Psoas muscle (tissue), 8 donors: ENCODE results near the gene GRM7. TPM values are rescaled to one million over a fixed set of nuclear protein-coding genes. Genes with fewer than 3 reads are reported as not detected.

ENCODE experiments used
- ATAC-seq, 4 donors: fragments of 200-7000 bp; cut with Tn5 transposase; one replicate each; pipeline ENCODE4 v1.9.1; 2020; ENCODE audit warnings: moderate library complexity in 3 of 4, mild to moderate bottlenecking in 2 of 4
- DNase-seq, 2 donors: peaks; one replicate each; pipeline ENCODE4 v3.0.0-alpha.2; 2020
- H3K27ac ChIP-seq: fragments of 200-600 bp; one replicate; pipeline ENCODE4 v1.8.0; 2022
- H3K27me3 ChIP-seq, 3 donors: fragments of 200-600 bp in 1 of 3; one replicate each; pipeline versions ENCODE4 v1.6.1 to v1.8.0; 2013 to 2022; ENCODE audit warnings: low read length in 2 of 3, mild to moderate bottlenecking in 2 of 3, moderate library complexity in 1 of 3; ENCODE audit not compliant: insufficient read depth in 3 of 3
- H3K36me3 ChIP-seq, 2 donors: fragments of 200-600 bp in 1 of 2; one replicate each; pipeline versions ENCODE4 v1.6.1 to v1.8.0; 2013 to 2022; ENCODE audit warnings: low read depth in 1 of 2, mild to moderate bottlenecking in 1 of 2, moderate library complexity in 1 of 2; ENCODE audit not compliant: insufficient read depth in 1 of 2
- H3K4me1 ChIP-seq: fragments of 200-600 bp; one replicate; pipeline ENCODE4 v1.8.0; 2022
- H3K4me3 ChIP-seq: fragments of 200-600 bp; one replicate; pipeline ENCODE4 v1.8.0; 2022; ENCODE audit warnings: mild to moderate bottlenecking
- H3K9me3 ChIP-seq: fragments of 200-600 bp; one replicate; pipeline ENCODE4 v1.8.0; 2022
- WGBS, 3 donors: extraction: QIAGEN DNeasy Blood & Tissue Kit; methylation state at CpG; one replicate each; pipeline versions ENCODE4 v1.1.6 to v1.1.7; 2013; 5-methylcytosine and 5-hydroxymethylcytosine counted together
- intact Hi-C, 2 donors: fragments of 100-400 bp; cut with DNase I; formaldehyde crosslinking; loops; one replicate each; pipeline versions ENCODE4 v1.11.0 to v1.14.2; 2022
- polyA plus RNA-seq, 3 donors: library from polyadenylated mRNA; stranded (reverse); fragments of 200-250 nt; gene quantifications; one replicate each; pipeline ENCODE4 v1.2.3, GENCODE V29; 2013
- total RNA-seq, 4 donors: library from RNA; stranded (reverse); fragmentation: NEBNext Ultra II Directional in 2 of 4; extraction: Animal tissue kit (Norgen Biotek cat#: 25700) in 2 of 4; gene quantifications; one replicate each; pipeline versions ENCODE4 v1.2.1 to v1.2.4, GENCODE V29; 2021 to 2023
- TF ChIP-seq, protein P1 (sequence below): fragments of 200-600 bp; IDR thresholded peaks from one replicate; pipeline ENCODE4 v1.8.0; 2022; ENCODE audit warnings: antibody characterized with exemption
- donor health status: healthy with polysubstance abuse.
- donor health status: DM: no; HTN: no; CAD: no; lungs with moderate emphysema.
- donor health status: Bipolar disorder and iron deficiency.
- donor health status: healthy.
- donor health status: DM: yes; HTN: yes; CAD: no.
- donor health status: DM: no; HTN: no; CAD: no.
- donor health status: DM: no; HTN: no; CAD: no.
- donor health status: DM: yes; HTN: yes; CAD: no.

GRM7 gene
- total and polyA plus RNA-seq, 7 donors, result 0.01 TPM; not detected in 6

DNA sequence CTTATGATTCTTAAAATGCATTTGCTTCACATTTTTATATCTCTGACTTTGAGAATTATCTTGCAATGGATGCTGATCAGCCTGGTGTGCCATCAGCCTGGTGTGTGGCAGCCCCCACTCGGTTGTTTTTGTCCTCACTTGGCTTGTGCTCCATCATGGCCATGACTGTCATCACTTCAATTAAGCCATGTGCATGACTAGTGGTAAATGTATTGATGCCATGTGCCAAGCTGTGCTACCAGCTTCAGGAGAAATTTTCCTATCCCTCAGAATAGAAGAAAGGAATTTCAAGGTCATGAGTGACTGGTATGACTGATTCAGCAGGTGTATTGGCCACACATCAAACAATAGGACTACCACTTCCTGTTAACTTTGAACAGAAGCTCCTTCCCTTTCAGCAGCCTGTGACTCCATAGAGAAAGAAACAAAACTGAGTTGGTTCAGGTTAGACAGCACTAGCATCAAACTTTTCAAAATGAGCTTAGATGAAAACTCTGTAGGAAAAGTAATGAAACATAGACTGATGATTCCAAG is 251.7 kb downstream of the GRM7 start:
- H3K4me3 ChIP-seq, result no peak overlapping the region
- ATAC-seq (peak in 1 of 4 donors; percentile 92), DNase-seq (no peak)
- H3K4me1 ChIP-seq, result no peaks in the 10 kb centered on the region
- peaks cover 0 to 4% (median 0%) of the 10 kb centered on the region in 3 donors for H3K27me3 ChIP-seq
- no peak overlapping the region for H3K27ac ChIP-seq
- TF ChIP-seq, protein P1, sequence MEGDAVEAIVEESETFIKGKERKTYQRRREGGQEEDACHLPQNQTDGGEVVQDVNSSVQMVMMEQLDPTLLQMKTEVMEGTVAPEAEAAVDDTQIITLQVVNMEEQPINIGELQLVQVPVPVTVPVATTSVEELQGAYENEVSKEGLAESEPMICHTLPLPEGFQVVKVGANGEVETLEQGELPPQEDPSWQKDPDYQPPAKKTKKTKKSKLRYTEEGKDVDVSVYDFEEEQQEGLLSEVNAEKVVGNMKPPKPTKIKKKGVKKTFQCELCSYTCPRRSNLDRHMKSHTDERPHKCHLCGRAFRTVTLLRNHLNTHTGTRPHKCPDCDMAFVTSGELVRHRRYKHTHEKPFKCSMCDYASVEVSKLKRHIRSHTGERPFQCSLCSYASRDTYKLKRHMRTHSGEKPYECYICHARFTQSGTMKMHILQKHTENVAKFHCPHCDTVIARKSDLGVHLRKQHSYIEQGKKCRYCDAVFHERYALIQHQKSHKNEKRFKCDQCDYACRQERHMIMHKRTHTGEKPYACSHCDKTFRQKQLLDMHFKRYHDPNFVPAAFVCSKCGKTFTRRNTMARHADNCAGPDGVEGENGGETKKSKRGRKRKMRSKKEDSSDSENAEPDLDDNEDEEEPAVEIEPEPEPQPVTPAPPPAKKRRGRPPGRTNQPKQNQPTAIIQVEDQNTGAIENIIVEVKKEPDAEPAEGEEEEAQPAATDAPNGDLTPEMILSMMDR, result no peak
- WGBS, 3 donors, result 36 to 50% (median 46%) methylated on average over 1 of the region's 1 CpG
- intact Hi-C loops, result no loop called here
- no peaks in the 10 kb centered on the region for H3K9me3 ChIP-seq
- H3K36me3 ChIP-seq, result no peaks in the 10 kb centered on the region

DNA sequence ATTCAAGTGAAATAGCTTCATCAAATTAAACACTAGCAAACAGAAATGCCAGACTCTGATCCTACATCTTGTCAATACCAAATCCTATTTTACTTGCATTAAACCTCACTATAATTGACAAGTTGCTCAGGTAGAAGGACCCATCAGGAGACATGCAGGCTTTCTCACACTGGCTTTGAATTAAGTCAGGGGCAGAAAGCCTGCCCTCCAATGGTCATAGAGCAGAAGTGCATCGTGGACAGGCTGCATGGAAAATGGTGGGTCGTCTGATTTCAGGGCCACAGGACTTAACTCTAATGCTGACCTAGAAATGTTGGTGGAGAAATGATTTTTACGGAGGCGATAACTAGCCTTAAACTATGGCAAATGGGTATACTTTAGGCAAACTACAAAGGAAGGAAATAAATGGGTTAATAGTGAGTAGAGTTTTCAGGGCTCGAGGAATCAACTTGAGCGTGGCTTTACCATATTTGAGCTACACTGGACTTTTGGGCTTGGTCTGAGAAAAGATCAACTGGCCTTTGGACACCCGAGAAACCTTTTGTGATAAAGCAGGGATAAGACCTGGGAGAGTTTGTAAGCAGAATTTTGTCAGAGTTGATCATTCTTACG is 283.9 kb downstream of the GRM7 start:
- ATAC-seq, result no peak
- 66 to 71% (median 68%) methylated on average over 8 of the region's 8 CpGs for WGBS, 3 donors
- no peak overlapping the region for H3K4me3 ChIP-seq
- no peaks in the 10 kb centered on the region for H3K4me1 ChIP-seq
- DNase-seq, result no peak
- no peaks in the 10 kb centered on the region for H3K36me3 ChIP-seq
- H3K27ac ChIP-seq, result no peak overlapping the region
- no peaks in the 10 kb centered on the region for H3K27me3 ChIP-seq
- H3K9me3 ChIP-seq, result no peaks in the 10 kb centered on the region
- TF ChIP-seq, protein P1, result no peak
- intact Hi-C loops, result no loop called here

DNA sequence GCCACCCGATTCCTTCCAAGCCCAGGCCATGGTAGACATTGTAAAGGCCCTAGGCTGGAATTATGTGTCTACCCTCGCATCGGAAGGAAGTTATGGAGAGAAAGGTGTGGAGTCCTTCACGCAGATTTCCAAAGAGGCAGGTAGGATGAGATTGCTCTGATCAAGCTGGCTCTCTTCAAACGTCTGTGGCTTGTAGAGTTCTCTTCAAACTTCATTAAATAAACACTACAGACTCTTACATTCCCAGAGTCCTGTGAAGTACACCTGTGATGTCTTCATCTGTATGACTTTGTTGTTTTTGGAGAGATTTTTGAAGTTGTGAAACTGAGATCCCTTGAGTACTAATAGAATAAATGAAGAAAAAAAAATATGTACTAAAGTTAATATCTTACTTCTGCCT is 285.6 kb downstream of the GRM7 start:
- Histone ChIP-seq H3K36me3 (no peaks in the 10 kb centered on the region), H3K4me1 (no peaks in the 10 kb centered on the region), H3K4me3 (no peak overlapping the region), H3K27me3 (no peaks in the 10 kb centered on the region), H3K9me3 (no peaks in the 10 kb centered on the region), H3K27ac (no peak overlapping the region)
- intact Hi-C loops, result no loop called here
- TF ChIP-seq, protein P1, result no peak
- DNase-seq (no peak), ATAC-seq (no peak)
- 76 to 83% (median 81%) methylated on average over 5 of the region's 5 CpGs for WGBS, 3 donors

DNA sequence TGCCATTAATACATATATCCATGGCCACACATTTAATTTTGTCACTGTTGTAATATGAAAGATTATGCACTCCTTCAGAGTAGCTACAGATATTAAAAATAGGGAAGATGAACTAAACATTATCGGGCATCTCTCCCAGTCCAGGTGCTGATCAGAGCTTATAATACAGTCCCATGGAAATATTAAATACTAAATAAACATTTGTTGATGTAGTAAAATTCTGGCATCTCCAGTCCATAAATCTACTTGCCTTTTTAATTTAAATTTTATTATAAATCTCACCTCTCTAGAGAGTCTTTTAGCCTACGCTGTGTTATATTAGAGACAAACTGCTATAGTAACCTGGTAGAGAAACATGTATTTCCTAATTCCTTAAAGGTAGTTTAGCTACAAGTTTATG is 297.6 kb downstream of the GRM7 start:
- Histone ChIP-seq H3K4me1 (no peaks in the 10 kb centered on the region), H3K27ac (no peak overlapping the region), H3K27me3 (peaks cover 0 to 2% (median 0%) of the 10 kb centered on the region in 3 donors), H3K36me3 (no peaks in the 10 kb centered on the region), H3K9me3 (no peaks in the 10 kb centered on the region), H3K4me3 (no peak overlapping the region)
- DNase-seq (no peak), ATAC-seq (no peak)
- WGBS, 3 donors, result 91 to 95% (median 92%) methylated on average over 2 of the region's 2 CpGs
- TF ChIP-seq, protein P1, result no peak
- intact Hi-C loops, result no loop called here

DNA sequence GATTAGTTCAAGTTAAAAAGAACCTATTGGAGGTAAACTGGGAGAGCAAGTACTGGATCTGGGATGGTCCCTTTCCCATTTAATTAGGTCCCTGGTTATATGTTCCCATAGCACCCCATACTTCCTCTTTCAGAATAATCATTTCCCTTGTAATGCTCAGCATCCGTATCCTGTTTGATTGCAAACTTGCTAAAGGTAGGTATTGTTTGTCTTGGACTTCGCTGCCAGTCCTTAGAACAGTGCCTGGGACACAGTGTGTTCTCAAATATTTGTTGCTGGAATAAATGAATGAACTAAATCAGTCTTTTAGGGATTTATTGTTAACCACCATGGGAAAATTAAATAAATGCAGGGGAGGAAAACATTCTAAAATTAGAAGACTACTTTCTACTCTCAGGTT is 299.8 kb downstream of the GRM7 start:
- intact Hi-C loops, result no loop called here
- Histone ChIP-seq H3K36me3 (no peaks in the 10 kb centered on the region), H3K27me3 (peaks cover 0 to 2% (median 0%) of the 10 kb centered on the region in 3 donors), H3K4me1 (no peaks in the 10 kb centered on the region), H3K9me3 (no peaks in the 10 kb centered on the region), H3K4me3 (no peak overlapping the region), H3K27ac (no peak overlapping the region)
- TF ChIP-seq, protein P1, result no peak
- DNase-seq (no peak), ATAC-seq (no peak)
- WGBS, 3 donors, result 81 to 86% (median 83%) methylated on average over 2 of the region's 2 CpGs
